Activated T-helper 17 cell treated with anti-CD3 and anti-CD28 coated beads, Interleukin-2, amount 50 U/mL, for 72 hours (primary cell): ENCODE measurements around the gene SRRM2. TPM values are rescaled to one million over a fixed set of nuclear protein-coding genes. Genes with fewer than 3 reads are reported as not detected.

Experiments
- ATAC-seq: fragments of 150-1000 bp; cut with Tn5 transposase; replicated peaks from 2 replicates; pipeline ENCODE4 v1.10.0; 2021; ENCODE audit warnings: mild to moderate bottlenecking, moderate library complexity
- H3K27ac Mint-ChIP-seq: one replicate; pipeline ENCODE4 v1.8.0; 2022; ENCODE audit warnings: mixed read lengths
- H3K27me3 Mint-ChIP-seq: one replicate; pipeline ENCODE4 v1.8.0; 2022; ENCODE audit warnings: mixed read lengths
- H3K36me3 Mint-ChIP-seq: one replicate; pipeline ENCODE4 v1.8.0; 2022; ENCODE audit warnings: low read depth, mild to moderate bottlenecking, mixed read lengths
- H3K4me1 Mint-ChIP-seq: one replicate; pipeline ENCODE4 v1.8.0; 2022; ENCODE audit warnings: mixed read lengths
- H3K4me3 Mint-ChIP-seq: one replicate; pipeline ENCODE4 v1.8.0; 2022; ENCODE audit warnings: mild to moderate bottlenecking, mixed read lengths
- H3K9me3 Mint-ChIP-seq: one replicate; pipeline ENCODE4 v1.8.0; 2022; ENCODE audit warnings: mixed read lengths
- total RNA-seq, 2 donors: library from RNA; stranded (reverse); gene quantifications; one replicate each; pipeline ENCODE4 v1.2.3, GENCODE V29; 2022

The SRRM2 gene
- total RNA-seq, 2 donors from 2014 or later, result 553 to 810 TPM

DNA sequence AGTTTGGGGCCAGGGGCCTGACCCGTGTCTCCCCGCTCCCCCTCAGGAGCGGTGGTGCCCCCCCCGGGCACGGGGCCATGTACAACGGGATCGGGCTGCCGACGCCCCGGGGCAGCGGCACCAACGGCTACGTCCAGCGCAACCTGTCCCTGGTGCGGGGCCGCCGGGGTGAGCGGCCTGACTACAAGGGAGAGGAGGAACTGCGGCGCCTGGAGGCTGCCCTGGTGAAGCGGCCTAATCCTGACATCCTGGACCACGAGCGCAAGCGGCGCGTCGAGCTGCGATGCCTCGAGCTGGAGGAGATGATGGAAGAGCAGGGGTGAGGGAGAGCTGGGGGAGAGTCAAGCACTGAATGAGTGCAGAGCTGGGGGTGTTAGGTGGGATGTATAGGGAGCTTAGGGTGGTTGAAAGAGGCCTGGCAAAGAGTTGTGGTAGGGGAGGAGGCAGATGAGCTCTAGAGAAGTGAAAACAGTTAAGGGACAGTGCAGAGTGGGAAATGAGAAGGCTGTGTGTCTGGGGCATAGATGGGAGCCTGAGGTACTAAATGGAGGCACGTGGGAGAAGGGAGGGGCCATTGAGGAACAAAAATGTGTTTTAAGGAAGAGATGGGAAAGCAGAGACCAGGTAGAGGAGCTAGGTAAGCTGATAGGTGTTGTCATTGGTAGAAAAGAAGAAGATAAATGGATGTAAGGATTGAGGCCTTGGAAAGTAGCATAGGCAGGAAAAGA lies 4.0 kb downstream of the SRRM2 start:
- H3K27ac Mint-ChIP-seq, result peak overlapping the region; percentile 28
- no peak for ATAC-seq

DNA sequence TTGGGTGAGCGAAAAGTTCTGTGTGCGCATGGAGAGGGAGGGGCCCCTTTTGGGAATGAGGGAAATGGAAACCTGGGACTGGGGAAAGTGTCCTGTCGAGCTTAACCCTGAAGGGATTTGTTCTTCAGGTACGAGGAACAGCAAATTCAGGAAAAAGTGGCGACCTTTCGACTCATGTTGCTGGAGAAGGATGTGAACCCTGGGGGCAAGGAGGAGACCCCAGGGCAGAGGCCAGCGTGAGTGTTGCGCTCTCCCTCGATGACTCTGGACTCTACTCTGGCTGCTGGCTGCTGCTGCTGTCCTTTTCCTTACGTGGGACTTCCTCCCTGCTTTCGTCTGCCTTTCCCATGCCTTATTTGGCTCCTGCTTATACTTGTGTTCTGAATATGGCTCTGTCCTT lies 4.9 kb downstream of the SRRM2 start:
- Mint-ChIP-seq H3K9me3 (no peaks in the 10 kb centered on the region), H3K27ac (no peak overlapping the region), H3K4me1 (peaks cover 46% of the 10 kb centered on the region), H3K36me3 (peaks cover 97% of the 10 kb centered on the region), H3K4me3 (peak overlapping the region; percentile 27), H3K27me3 (no peaks in the 10 kb centered on the region)
- ATAC-seq, result no peak

More for the DNA sequence above, 4.0 kb downstream of the SRRM2 start:
- Mint-ChIP-seq H3K4me3 (peak overlapping the region; percentile 95), H3K4me1 (peaks cover 44% of the 10 kb centered on the region), H3K27me3 (no peaks in the 10 kb centered on the region), H3K9me3 (no peaks in the 10 kb centered on the region), H3K36me3 (peaks cover 97% of the 10 kb centered on the region)

DNA sequence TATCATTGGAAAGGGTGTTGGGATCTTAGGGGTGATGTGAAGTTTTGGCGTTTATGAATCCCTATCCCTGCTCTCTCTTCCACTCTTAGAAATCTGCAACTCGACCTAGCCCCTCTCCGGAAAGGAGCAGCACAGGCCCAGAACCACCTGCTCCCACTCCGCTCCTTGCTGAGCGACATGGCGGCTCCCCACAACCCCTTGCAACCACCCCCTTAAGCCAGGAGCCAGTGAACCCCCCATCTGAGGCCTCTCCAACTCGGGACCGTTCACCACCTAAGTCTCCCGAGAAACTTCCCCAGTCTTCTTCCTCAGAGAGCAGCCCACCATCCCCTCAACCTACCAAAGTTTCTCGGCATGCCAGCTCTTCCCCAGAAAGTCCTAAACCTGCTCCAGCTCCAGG lies 9.0 kb downstream of the SRRM2 start:
- Mint-ChIP-seq H3K9me3 (no peaks in the 10 kb centered on the region), H3K36me3 (peaks cover 100% of the 10 kb centered on the region), H3K4me3 (no peak overlapping the region), H3K27me3 (no peaks in the 10 kb centered on the region), H3K27ac (peak overlapping the region; percentile 8), H3K4me1 (peaks cover 32% of the 10 kb centered on the region)
- ATAC-seq, result no peak

DNA sequence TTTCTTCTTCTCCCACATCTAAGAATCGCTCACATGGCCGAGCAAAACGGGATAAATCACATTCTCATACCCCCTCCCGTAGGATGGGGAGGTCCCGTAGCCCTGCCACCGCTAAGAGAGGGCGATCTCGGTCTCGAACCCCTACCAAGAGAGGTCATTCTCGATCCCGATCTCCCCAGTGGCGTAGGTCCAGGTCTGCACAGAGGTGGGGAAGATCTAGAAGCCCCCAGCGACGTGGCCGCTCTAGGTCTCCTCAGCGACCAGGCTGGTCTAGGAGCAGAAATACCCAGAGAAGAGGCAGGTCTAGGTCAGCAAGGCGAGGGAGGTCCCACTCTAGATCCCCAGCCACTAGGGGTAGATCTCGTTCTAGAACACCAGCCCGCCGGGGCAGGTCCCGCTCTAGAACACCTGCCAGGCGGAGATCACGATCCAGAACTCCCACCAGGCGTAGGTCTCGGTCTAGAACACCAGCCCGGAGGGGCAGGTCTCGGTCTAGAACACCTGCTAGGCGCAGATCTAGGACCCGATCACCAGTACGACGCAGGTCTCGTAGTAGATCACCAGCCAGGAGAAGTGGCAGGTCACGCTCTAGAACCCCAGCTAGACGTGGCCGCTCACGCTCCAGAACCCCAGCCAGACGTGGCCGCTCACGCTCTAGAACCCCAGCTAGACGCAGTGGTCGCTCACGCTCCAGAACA lies 9.6 kb downstream of the SRRM2 start:
- no peak for ATAC-seq
- Mint-ChIP-seq H3K4me1 (peaks cover 27% of the 10 kb centered on the region), H3K9me3 (no peaks in the 10 kb centered on the region), H3K27me3 (no peaks in the 10 kb centered on the region), H3K4me3 (no peak overlapping the region), H3K36me3 (peaks cover 100% of the 10 kb centered on the region), H3K27ac (peak overlapping the region; percentile 8)

DNA sequence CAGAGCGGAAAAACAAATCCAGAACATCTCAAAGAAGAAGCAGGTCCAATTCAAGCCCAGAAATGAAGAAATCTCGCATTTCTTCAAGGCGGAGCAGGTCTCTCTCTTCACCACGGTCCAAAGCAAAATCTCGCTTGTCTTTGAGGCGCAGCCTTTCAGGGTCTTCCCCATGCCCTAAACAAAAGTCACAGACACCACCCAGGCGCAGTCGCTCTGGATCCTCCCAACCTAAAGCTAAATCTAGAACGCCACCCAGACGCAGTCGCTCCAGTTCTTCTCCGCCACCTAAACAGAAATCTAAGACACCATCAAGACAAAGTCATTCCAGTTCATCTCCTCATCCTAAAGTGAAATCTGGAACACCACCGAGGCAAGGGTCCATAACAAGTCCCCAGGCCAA lies 10.3 kb downstream of the SRRM2 start:
- ATAC-seq, result no peak
- H3K27ac Mint-ChIP-seq, result peak overlapping the region; percentile 8
- no peak overlapping the region for H3K4me3 Mint-ChIP-seq
- peaks cover 100% of the 10 kb centered on the region for H3K36me3 Mint-ChIP-seq
- H3K9me3 Mint-ChIP-seq, result no peaks in the 10 kb centered on the region
- no peaks in the 10 kb centered on the region for H3K27me3 Mint-ChIP-seq
- H3K4me1 Mint-ChIP-seq, result peaks cover 21% of the 10 kb centered on the region

DNA sequence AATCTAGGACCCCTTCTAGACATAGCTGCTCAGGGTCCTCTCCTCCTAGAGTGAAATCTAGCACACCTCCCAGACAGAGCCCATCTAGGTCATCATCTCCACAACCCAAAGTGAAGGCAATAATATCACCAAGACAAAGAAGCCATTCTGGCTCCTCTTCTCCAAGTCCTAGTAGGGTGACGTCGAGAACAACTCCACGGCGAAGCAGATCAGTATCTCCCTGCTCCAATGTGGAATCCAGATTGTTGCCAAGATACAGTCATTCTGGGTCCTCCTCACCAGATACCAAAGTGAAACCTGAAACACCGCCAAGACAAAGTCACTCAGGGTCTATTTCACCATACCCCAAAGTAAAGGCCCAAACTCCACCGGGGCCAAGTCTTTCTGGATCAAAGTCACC lies 10.7 kb downstream of the SRRM2 start:
- no peaks in the 10 kb centered on the region for H3K9me3 Mint-ChIP-seq
- H3K36me3 Mint-ChIP-seq, result peaks cover 100% of the 10 kb centered on the region
- H3K4me3 Mint-ChIP-seq, result no peak overlapping the region
- H3K27ac Mint-ChIP-seq, result peak overlapping the region; percentile 1
- no peaks in the 10 kb centered on the region for H3K27me3 Mint-ChIP-seq
- peaks cover 19% of the 10 kb centered on the region for H3K4me1 Mint-ChIP-seq
- ATAC-seq, result peak; percentile 16

DNA sequence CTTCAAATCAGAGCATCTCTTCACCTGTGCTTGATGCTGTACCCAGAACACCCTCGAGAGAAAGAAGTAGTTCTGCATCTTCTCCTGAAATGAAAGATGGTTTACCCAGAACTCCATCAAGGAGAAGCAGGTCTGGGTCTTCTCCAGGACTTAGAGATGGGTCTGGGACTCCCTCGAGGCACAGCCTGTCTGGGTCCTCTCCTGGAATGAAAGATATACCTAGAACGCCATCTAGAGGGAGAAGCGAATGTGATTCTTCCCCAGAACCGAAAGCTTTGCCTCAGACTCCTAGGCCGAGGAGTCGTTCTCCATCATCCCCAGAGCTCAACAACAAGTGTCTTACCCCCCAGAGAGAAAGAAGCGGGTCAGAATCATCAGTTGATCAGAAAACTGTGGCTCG lies 12.3 kb downstream of the SRRM2 start:
- Mint-ChIP-seq H3K4me3 (no peak overlapping the region), H3K27ac (peak overlapping the region; percentile 30), H3K9me3 (no peaks in the 10 kb centered on the region), H3K4me1 (peaks cover 18% of the 10 kb centered on the region), H3K36me3 (peaks cover 100% of the 10 kb centered on the region), H3K27me3 (no peaks in the 10 kb centered on the region)
- ATAC-seq, result no peak

DNA sequence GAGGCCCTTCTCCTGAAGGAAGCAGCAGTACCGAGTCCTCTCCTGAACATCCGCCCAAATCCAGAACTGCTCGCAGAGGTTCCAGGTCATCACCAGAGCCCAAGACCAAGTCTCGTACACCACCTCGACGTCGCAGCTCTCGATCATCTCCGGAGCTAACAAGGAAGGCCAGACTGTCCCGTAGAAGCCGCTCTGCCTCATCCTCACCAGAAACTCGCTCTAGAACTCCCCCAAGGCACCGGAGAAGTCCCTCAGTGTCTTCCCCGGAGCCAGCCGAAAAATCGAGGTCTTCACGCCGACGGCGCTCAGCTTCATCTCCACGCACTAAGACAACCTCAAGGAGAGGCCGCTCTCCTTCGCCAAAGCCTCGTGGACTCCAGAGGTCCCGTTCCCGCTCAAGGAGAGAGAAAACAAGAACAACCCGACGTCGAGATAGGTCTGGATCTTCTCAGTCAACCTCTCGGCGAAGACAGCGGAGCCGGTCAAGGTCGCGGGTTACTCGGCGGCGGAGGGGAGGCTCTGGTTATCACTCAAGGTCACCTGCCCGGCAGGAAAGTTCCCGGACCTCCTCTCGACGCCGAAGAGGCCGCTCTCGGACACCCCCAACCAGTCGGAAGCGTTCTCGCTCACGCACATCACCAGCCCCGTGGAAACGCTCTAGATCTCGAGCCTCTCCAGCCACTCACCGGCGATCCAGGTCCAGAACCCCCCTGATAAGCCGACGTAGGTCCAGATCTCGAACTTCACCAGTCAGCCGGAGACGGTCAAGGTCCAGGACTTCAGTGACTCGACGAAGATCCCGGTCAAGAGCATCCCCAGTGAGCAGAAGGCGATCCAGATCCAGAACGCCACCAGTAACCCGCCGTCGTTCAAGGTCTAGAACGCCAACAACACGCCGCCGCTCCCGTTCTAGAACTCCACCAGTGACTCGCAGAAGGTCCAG lies 13.3 kb downstream of the SRRM2 start:
- no peak for ATAC-seq
- Mint-ChIP-seq H3K9me3 (no peaks in the 10 kb centered on the region), H3K27ac (peak overlapping the region; percentile 54)

DNA sequence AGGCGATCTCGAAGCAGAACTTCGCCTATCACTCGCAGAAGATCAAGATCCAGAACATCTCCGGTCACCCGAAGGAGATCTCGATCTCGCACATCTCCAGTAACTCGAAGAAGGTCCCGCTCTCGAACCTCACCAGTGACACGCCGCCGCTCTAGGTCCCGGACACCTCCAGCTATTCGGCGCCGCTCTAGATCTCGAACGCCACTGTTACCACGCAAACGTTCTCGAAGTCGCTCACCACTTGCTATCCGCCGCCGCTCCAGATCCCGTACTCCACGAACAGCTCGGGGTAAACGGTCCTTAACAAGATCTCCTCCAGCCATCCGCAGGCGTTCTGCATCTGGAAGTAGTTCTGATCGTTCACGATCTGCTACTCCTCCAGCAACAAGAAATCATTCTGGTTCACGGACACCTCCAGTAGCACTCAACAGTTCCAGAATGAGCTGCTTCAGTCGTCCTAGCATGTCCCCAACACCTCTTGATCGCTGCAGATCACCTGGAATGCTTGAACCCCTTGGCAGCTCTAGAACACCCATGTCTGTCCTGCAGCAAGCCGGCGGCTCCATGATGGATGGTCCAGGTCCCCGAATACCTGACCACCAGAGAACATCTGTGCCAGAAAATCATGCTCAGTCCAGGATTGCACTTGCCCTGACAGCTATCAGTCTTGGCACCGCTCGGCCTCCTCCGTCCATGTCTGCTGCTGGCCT lies 14.1 kb downstream of the SRRM2 start:
- no peak for ATAC-seq
- Mint-ChIP-seq H3K9me3 (no peaks in the 10 kb centered on the region), H3K27ac (peak overlapping the region; percentile 54), H3K27me3 (no peaks in the 10 kb centered on the region), H3K4me1 (peaks cover 21% of the 10 kb centered on the region), H3K4me3 (no peak overlapping the region), H3K36me3 (peaks cover 100% of the 10 kb centered on the region)

More for the DNA sequence above, 13.3 kb downstream of the SRRM2 start:
- H3K4me3 Mint-ChIP-seq, result no peak overlapping the region
- H3K36me3 Mint-ChIP-seq, result peaks cover 100% of the 10 kb centered on the region
- H3K27me3 Mint-ChIP-seq, result no peaks in the 10 kb centered on the region
- peaks cover 21% of the 10 kb centered on the region for H3K4me1 Mint-ChIP-seq

DNA sequence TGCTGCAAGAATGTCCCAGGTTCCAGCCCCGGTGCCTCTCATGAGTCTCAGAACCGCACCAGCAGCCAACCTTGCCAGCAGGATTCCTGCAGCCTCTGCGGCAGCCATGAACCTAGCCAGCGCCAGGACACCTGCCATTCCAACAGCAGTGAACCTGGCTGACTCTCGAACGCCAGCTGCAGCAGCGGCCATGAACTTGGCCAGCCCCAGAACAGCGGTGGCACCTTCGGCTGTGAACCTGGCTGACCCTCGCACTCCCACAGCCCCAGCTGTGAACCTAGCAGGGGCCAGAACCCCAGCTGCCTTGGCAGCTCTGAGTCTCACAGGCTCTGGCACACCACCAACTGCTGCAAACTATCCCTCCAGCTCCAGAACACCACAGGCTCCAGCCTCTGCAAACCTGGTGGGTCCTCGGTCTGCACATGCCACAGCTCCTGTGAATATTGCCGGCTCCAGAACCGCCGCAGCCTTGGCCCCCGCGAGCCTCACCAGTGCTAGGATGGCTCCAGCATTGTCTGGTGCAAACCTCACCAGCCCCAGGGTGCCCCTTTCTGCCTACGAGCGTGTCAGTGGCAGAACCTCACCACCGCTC lies 14.8 kb downstream of the SRRM2 start:
- no peak overlapping the region for H3K4me3 Mint-ChIP-seq
- H3K4me1 Mint-ChIP-seq, result peaks cover 22% of the 10 kb centered on the region
- H3K9me3 Mint-ChIP-seq, result no peaks in the 10 kb centered on the region
- H3K36me3 Mint-ChIP-seq, result peaks cover 100% of the 10 kb centered on the region
- no peaks in the 10 kb centered on the region for H3K27me3 Mint-ChIP-seq
- no peak for ATAC-seq
- no peak overlapping the region for H3K27ac Mint-ChIP-seq

DNA sequence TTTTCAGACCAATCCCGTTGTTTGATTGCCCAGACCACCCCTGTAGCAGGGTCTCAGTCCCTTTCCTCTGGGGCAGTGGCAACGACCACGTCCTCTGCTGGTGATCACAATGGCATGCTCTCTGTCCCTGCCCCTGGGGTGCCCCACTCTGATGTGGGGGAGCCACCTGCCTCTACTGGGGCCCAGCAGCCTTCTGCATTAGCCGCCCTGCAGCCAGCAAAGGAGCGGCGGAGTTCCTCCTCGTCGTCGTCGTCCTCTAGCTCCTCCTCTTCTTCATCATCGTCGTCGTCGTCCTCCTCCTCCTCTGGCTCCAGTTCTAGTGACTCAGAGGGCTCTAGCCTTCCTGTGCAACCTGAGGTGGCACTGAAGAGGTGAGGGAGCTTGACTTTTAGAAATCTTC lies 15.5 kb downstream of the SRRM2 start:
- Mint-ChIP-seq H3K4me1 (peaks cover 18% of the 10 kb centered on the region), H3K27ac (no peak overlapping the region), H3K9me3 (no peaks in the 10 kb centered on the region), H3K27me3 (no peaks in the 10 kb centered on the region), H3K36me3 (peaks cover 100% of the 10 kb centered on the region), H3K4me3 (no peak overlapping the region)
- no peak for ATAC-seq

DNA sequence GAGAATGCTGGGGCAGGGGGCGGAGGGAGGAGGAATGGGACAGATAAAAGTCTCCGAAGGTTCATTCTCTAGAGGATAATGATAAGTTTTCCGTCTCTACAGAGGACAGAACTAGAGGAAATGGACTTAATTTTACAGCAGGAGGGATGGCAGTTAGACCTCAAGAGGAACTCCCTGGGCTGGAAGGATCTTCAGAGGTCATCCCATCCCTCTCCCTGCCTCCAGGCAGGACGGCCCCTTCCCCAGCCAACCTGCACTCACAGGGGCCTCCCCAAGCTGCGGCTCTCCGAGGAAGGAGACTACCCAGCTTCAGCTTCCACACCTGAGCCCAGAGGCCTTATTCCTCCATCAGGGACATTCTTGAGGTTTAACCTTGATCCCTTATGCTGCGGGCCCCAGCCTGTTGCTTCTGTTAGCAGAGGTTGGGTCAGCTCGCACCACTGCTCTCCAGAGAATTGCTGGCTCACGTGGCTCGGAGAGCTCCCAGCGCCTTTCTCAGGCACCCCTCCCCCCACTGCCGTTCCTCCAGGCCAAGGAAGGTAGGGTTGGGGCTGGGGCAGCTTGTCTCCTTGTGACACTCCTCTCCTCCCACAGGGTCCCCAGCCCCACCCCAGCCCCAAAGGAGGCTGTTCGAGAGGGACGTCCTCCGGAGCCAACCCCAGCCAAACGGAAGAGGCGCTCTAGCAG lies 16.1 kb downstream of the SRRM2 start:
- Mint-ChIP-seq H3K4me3 (no peak overlapping the region), H3K27me3 (no peaks in the 10 kb centered on the region), H3K4me1 (peaks cover 15% of the 10 kb centered on the region), H3K27ac (no peak overlapping the region), H3K36me3 (peaks cover 97% of the 10 kb centered on the region), H3K9me3 (no peaks in the 10 kb centered on the region)
- ATAC-seq, result no peak

DNA sequence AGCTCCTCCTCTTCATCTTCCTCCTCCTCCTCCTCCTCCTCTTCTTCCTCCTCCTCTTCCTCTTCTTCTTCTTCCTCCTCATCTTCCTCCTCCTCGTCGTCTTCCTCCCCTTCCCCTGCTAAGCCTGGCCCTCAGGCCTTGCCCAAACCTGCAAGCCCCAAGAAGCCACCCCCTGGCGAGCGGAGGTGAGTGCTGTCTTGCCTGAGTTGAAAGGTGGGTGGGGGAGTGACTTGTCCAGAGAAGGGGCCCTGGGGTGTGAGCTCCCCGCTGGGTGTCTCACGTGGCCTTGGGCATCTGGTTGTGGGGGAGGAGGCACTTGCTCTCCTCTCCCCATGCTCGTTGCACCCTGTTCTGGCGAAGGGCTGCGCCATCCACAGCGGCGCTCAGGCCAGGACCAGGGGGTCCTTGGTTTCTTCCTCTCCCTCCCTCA lies 16.7 kb downstream of the SRRM2 start:
- ATAC-seq, result no peak
- peaks cover 11% of the 10 kb centered on the region for H3K4me1 Mint-ChIP-seq
- peaks cover 92% of the 10 kb centered on the region for H3K36me3 Mint-ChIP-seq
- no peaks in the 10 kb centered on the region for H3K9me3 Mint-ChIP-seq
- no peak overlapping the region for H3K27ac Mint-ChIP-seq
- no peaks in the 10 kb centered on the region for H3K27me3 Mint-ChIP-seq
- H3K4me3 Mint-ChIP-seq, result no peak overlapping the region
